Measurements from ENCODE around the gene ATP1A1.

ATP1A1 gene

GRCh38 chr1:116372651-116373430 is at the start of gene ATP1A1:
Gene ATP1A1 (plus strand): TSS chr1:116373244. CDS start chr1:116373512, 268 bp downstream.
- DNase-seq, result peak; percentile 93

GRCh38 chr1:116323491-116323890 is 49.6 kb upstream of the ATP1A1 start:
- DNase-seq, result no peak

GRCh38 chr1:116324411-116324810 is 48.6 kb upstream of the ATP1A1 start:
- DNase-seq, result no peak

- no peak for DNase-seq
Measured at GRCh38 chr1:116325104-116325503, 47.9 kb upstream of the ATP1A1 start.

GRCh38 chr1:116325922-116326321 is 47.1 kb upstream of the ATP1A1 start:
- no peak for DNase-seq

GRCh38 chr1:116326486-116326885 is 46.6 kb upstream of the ATP1A1 start:
- no peak for DNase-seq

- DNase-seq, result no peak
Measured at GRCh38 chr1:116328671-116329070, 44.4 kb upstream of the ATP1A1 start.

- no peak for DNase-seq
Measured at GRCh38 chr1:116329524-116330341, 43.3 kb upstream of the ATP1A1 start.

GRCh38 chr1:116330342-116330652 is 42.7 kb upstream of the ATP1A1 start:
- DNase-seq, result no peak

- DNase-seq, result no peak
Measured at GRCh38 chr1:116330846-116331245, 42.2 kb upstream of the ATP1A1 start.

- no peak for DNase-seq
Measured at GRCh38 chr1:116331523-116331922, 41.5 kb upstream of the ATP1A1 start.

- no peak for DNase-seq
Measured at GRCh38 chr1:116332451-116332850, 40.6 kb upstream of the ATP1A1 start.

- no peak for DNase-seq
Measured at GRCh38 chr1:116333171-116334014, 39.7 kb upstream of the ATP1A1 start.

- DNase-seq, result peak; percentile 53
Measured at GRCh38 chr1:116334015-116334547, 39.0 kb upstream of the ATP1A1 start.

GRCh38 chr1:116334868-116335635 is 38.0 kb upstream of the ATP1A1 start:
- peak; percentile 17 for DNase-seq

- DNase-seq, result no peak
Measured at GRCh38 chr1:116335850-116336624, 37.0 kb upstream of the ATP1A1 start.

GRCh38 chr1:116337398-116337797 is 35.6 kb upstream of the ATP1A1 start:
- no peak for DNase-seq

GRCh38 chr1:116338400-116338799 is 34.6 kb upstream of the ATP1A1 start:
- DNase-seq, result no peak

GRCh38 chr1:116340506-116341231 is 32.4 kb upstream of the ATP1A1 start:
- DNase-seq, result no peak

- no peak for DNase-seq
Measured at GRCh38 chr1:116343019-116343418, 30.0 kb upstream of the ATP1A1 start.

GRCh38 chr1:116345011-116345410 is 28.0 kb upstream of the ATP1A1 start:
- no peak for DNase-seq

All from EL (cell line).